ENCODE measurements around the gene TRPC4.

TRPC4 gene

GRCh38 chr13:37679043-37679442, 190.5 kb downstream of the TRPC4 start:
- Mint-ChIP-seq H3K36me3 (ENCODE audit: low read depth) (no peaks in the 10 kb centered on the region), H3K9me3 (no peaks in the 10 kb centered on the region), H3K27ac (no peak overlapping the region), H3K27me3 (ENCODE audit: low read depth) (no peaks in the 10 kb centered on the region), H3K4me1 (ENCODE audit: low read depth) (no peaks in the 10 kb centered on the region), H3K4me3 (no peak overlapping the region)

GRCh38 chr13:37669845-37670244, 199.7 kb downstream of the TRPC4 start:
- H3K9me3 Mint-ChIP-seq, result no peaks in the 10 kb centered on the region
- H3K4me1 Mint-ChIP-seq (ENCODE audit: low read depth), result no peaks in the 10 kb centered on the region
- H3K27me3 Mint-ChIP-seq (ENCODE audit: low read depth), result no peaks in the 10 kb centered on the region
- no peak overlapping the region for H3K27ac Mint-ChIP-seq
- H3K36me3 Mint-ChIP-seq (ENCODE audit: low read depth), result no peaks in the 10 kb centered on the region
- no peak overlapping the region for H3K4me3 Mint-ChIP-seq

GRCh38 chr13:37667702-37668101, 201.9 kb downstream of the TRPC4 start:
- Mint-ChIP-seq H3K27ac (no peak overlapping the region), H3K27me3 (ENCODE audit: low read depth) (no peaks in the 10 kb centered on the region), H3K4me3 (no peak overlapping the region), H3K36me3 (ENCODE audit: low read depth) (no peaks in the 10 kb centered on the region), H3K4me1 (ENCODE audit: low read depth) (no peaks in the 10 kb centered on the region), H3K9me3 (no peaks in the 10 kb centered on the region)

GRCh38 chr13:37666036-37666435, 203.5 kb downstream of the TRPC4 start:
- Mint-ChIP-seq H3K27ac (no peak overlapping the region), H3K4me1 (ENCODE audit: low read depth) (no peaks in the 10 kb centered on the region), H3K9me3 (no peaks in the 10 kb centered on the region), H3K36me3 (ENCODE audit: low read depth) (no peaks in the 10 kb centered on the region), H3K27me3 (ENCODE audit: low read depth) (no peaks in the 10 kb centered on the region), H3K4me3 (no peak overlapping the region)

- H3K27me3 Mint-ChIP-seq (ENCODE audit: low read depth), result no peaks in the 10 kb centered on the region
- no peaks in the 10 kb centered on the region for H3K36me3 Mint-ChIP-seq (ENCODE audit: low read depth)
- no peaks in the 10 kb centered on the region for H3K4me1 Mint-ChIP-seq (ENCODE audit: low read depth)
- H3K4me3 Mint-ChIP-seq, result no peak overlapping the region
- no peaks in the 10 kb centered on the region for H3K9me3 Mint-ChIP-seq
- no peak overlapping the region for H3K27ac Mint-ChIP-seq
Measured at GRCh38 chr13:37665420-37665819, 204.2 kb downstream of the TRPC4 start.

GRCh38 chr13:37663724-37664123, 205.8 kb downstream of the TRPC4 start:
- Mint-ChIP-seq H3K27me3 (ENCODE audit: low read depth) (no peaks in the 10 kb centered on the region), H3K4me3 (no peak overlapping the region), H3K27ac (no peak overlapping the region), H3K36me3 (ENCODE audit: low read depth) (no peaks in the 10 kb centered on the region), H3K4me1 (ENCODE audit: low read depth) (no peaks in the 10 kb centered on the region), H3K9me3 (no peaks in the 10 kb centered on the region)

- Mint-ChIP-seq H3K27me3 (ENCODE audit: low read depth) (no peaks in the 10 kb centered on the region), H3K9me3 (no peaks in the 10 kb centered on the region)
Measured at GRCh38 chr13:37662624-37663023, 206.9 kb downstream of the TRPC4 start.

GRCh38 chr13:37657956-37658355, 211.6 kb downstream of the TRPC4 start:
- Mint-ChIP-seq H3K27ac (no peak overlapping the region), H3K4me3 (no peak overlapping the region), H3K9me3 (no peaks in the 10 kb centered on the region), H3K4me1 (ENCODE audit: low read depth) (no peaks in the 10 kb centered on the region), H3K27me3 (ENCODE audit: low read depth) (no peaks in the 10 kb centered on the region), H3K36me3 (ENCODE audit: low read depth) (no peaks in the 10 kb centered on the region)

More at GRCh38 chr13:37662624-37663023, 206.9 kb downstream of the TRPC4 start:
- H3K4me3 Mint-ChIP-seq, result no peak overlapping the region
- H3K4me1 Mint-ChIP-seq (ENCODE audit: low read depth), result no peaks in the 10 kb centered on the region
- H3K36me3 Mint-ChIP-seq (ENCODE audit: low read depth), result no peaks in the 10 kb centered on the region
- no peak overlapping the region for H3K27ac Mint-ChIP-seq

- H3K4me3 Mint-ChIP-seq, result no peak overlapping the region
- H3K27me3 Mint-ChIP-seq (ENCODE audit: low read depth), result no peaks in the 10 kb centered on the region
- H3K9me3 Mint-ChIP-seq, result no peaks in the 10 kb centered on the region
- no peaks in the 10 kb centered on the region for H3K4me1 Mint-ChIP-seq (ENCODE audit: low read depth)
- H3K27ac Mint-ChIP-seq, result no peak overlapping the region
- no peaks in the 10 kb centered on the region for H3K36me3 Mint-ChIP-seq (ENCODE audit: low read depth)
Measured at GRCh38 chr13:37657134-37657533, 212.4 kb downstream of the TRPC4 start.

- H3K27me3 Mint-ChIP-seq (ENCODE audit: low read depth), result no peaks in the 10 kb centered on the region
- no peaks in the 10 kb centered on the region for H3K36me3 Mint-ChIP-seq (ENCODE audit: low read depth)
- no peaks in the 10 kb centered on the region for H3K4me1 Mint-ChIP-seq (ENCODE audit: low read depth)
- no peak overlapping the region for H3K27ac Mint-ChIP-seq
- H3K4me3 Mint-ChIP-seq, result no peak overlapping the region
- no peaks in the 10 kb centered on the region for H3K9me3 Mint-ChIP-seq
Measured at GRCh38 chr13:37656247-37656940, 213.2 kb downstream of the TRPC4 start.

- Mint-ChIP-seq H3K36me3 (ENCODE audit: low read depth) (no peaks in the 10 kb centered on the region), H3K4me1 (ENCODE audit: low read depth) (no peaks in the 10 kb centered on the region), H3K27me3 (ENCODE audit: low read depth) (no peaks in the 10 kb centered on the region), H3K9me3 (no peaks in the 10 kb centered on the region), H3K4me3 (no peak overlapping the region), H3K27ac (no peak overlapping the region)
Measured at GRCh38 chr13:37652596-37652995, 217.0 kb downstream of the TRPC4 start.

GRCh38 chr13:37651891-37652290, 217.7 kb downstream of the TRPC4 start:
- H3K4me3 Mint-ChIP-seq, result no peak overlapping the region
- H3K27ac Mint-ChIP-seq, result no peak overlapping the region
- no peaks in the 10 kb centered on the region for H3K27me3 Mint-ChIP-seq (ENCODE audit: low read depth)
- H3K4me1 Mint-ChIP-seq (ENCODE audit: low read depth), result no peaks in the 10 kb centered on the region
- no peaks in the 10 kb centered on the region for H3K9me3 Mint-ChIP-seq
- H3K36me3 Mint-ChIP-seq (ENCODE audit: low read depth), result no peaks in the 10 kb centered on the region

- Mint-ChIP-seq H3K27me3 (ENCODE audit: low read depth) (no peaks in the 10 kb centered on the region), H3K4me3 (no peak overlapping the region), H3K36me3 (ENCODE audit: low read depth) (no peaks in the 10 kb centered on the region), H3K27ac (no peak overlapping the region), H3K4me1 (ENCODE audit: low read depth) (no peaks in the 10 kb centered on the region), H3K9me3 (no peaks in the 10 kb centered on the region)
Measured at GRCh38 chr13:37648609-37649008, 221.0 kb downstream of the TRPC4 start.

GRCh38 chr13:37647031-37647650, 222.4 kb downstream of the TRPC4 start:
- H3K9me3 Mint-ChIP-seq, result no peaks in the 10 kb centered on the region
- H3K27me3 Mint-ChIP-seq (ENCODE audit: low read depth), result no peaks in the 10 kb centered on the region

GRCh38 chr13:37646531-37646930, 223.0 kb downstream of the TRPC4 start:
- Mint-ChIP-seq H3K9me3 (no peaks in the 10 kb centered on the region), H3K4me3 (no peak overlapping the region), H3K27ac (no peak overlapping the region), H3K36me3 (ENCODE audit: low read depth) (no peaks in the 10 kb centered on the region), H3K27me3 (ENCODE audit: low read depth) (no peaks in the 10 kb centered on the region), H3K4me1 (ENCODE audit: low read depth) (no peaks in the 10 kb centered on the region)

More at GRCh38 chr13:37647031-37647650, 222.4 kb downstream of the TRPC4 start:
- Mint-ChIP-seq H3K36me3 (ENCODE audit: low read depth) (no peaks in the 10 kb centered on the region), H3K4me3 (no peak overlapping the region), H3K27ac (no peak overlapping the region), H3K4me1 (ENCODE audit: low read depth) (no peaks in the 10 kb centered on the region)
